Suprapubic skin (tissue), 4 donors: ENCODE results near the gene TASP1. TPM values are rescaled to one million over a fixed set of nuclear protein-coding genes. Genes with fewer than 3 reads are reported as not detected.
"Not testable (repeated sequence)": the region's sequence is repeated elsewhere in the genome, so short reads cannot be mapped to it uniquely, and the experiment has no call there.

Experiments
- DNase-seq, 2 donors: peaks; one replicate each; pipeline ENCODE4 v3.0.0-alpha.2; 2019; ENCODE audit warnings: low spot score in 2 of 2
- H3K27ac ChIP-seq: fragments of 200-600 bp; sonication (generic); one replicate; pipeline ENCODE4 v1.5.1; 2019
- H3K27me3 ChIP-seq: fragments of 200-600 bp; sonication (generic); one replicate; pipeline ENCODE4 v1.5.1; 2019
- H3K36me3 ChIP-seq: fragments of 200-600 bp; sonication (generic); one replicate; pipeline ENCODE4 v1.5.1; 2019
- H3K4me1 ChIP-seq: fragments of 200-600 bp; sonication (generic); one replicate; pipeline ENCODE4 v1.5.1; 2019
- H3K4me3 ChIP-seq: fragments of 200-600 bp; sonication (generic); one replicate; pipeline ENCODE4 v1.5.1; 2019; ENCODE audit warnings: mild to moderate bottlenecking
- H3K9me3 ChIP-seq: fragments of 200-600 bp; sonication (generic); one replicate; pipeline ENCODE4 v1.5.1; 2019
- EP300 ChIP-seq: sonication (generic); formaldehyde crosslinking; IDR thresholded peaks from one replicate; pipeline ENCODE4 v1.6.1; 2017; ENCODE audit warnings: antibody characterized with exemption
- POLR2A ChIP-seq, 2 donors: fragments of 450-650 bp; IDR thresholded peaks; one replicate each; pipeline ENCODE4 v1.6.1; 2017; ENCODE audit warnings: antibody characterized with exemption in 2 of 2, mild to moderate bottlenecking in 2 of 2, moderate library complexity in 2 of 2
- POLR2AphosphoS5 ChIP-seq, 3 donors: sonication (generic); formaldehyde crosslinking; IDR thresholded peaks; one replicate each; pipeline ENCODE4 v1.6.1; 2017; ENCODE audit warnings: antibody characterized with exemption in 3 of 3
- WGBS: methylation state at CpG from one replicate; pipeline ENCODE4 v1.1.5; 2018; 5-methylcytosine and 5-hydroxymethylcytosine counted together
- total RNA-seq, 4 donors: library from RNA; depleted of rRNA; stranded (reverse); fragments of >200 nt; gene quantifications; one replicate each; pipeline ENCODE4 v1.1.0, GENCODE V29; 2016
- TF ChIP-seq, protein P1 (sequence below), 2 donors: fragments of 200-600 bp in 1 of 2; fragments of 450-650 bp in 1 of 2; sonication (generic) in 1 of 2; IDR thresholded peaks; one replicate each; pipeline ENCODE4 v1.5.1; 2016 to 2019; ENCODE audit warnings: antibody characterized with exemption in 2 of 2, mild to moderate bottlenecking in 1 of 2, moderate library complexity in 1 of 2

TASP1 gene
- total RNA-seq, 4 donors from 2014 or later, result 8.2 to 25.6 (median 9.9) TPM

GRCh38 chr20:13382786-13383185, 255.9 kb downstream of the TASP1 start:
- Histone ChIP-seq H3K36me3 (peaks cover 6% of the 10 kb centered on the region), H3K27ac (no peak overlapping the region), H3K27me3 (no peaks in the 10 kb centered on the region), H3K4me1 (no peaks in the 10 kb centered on the region), H3K4me3 (no peak overlapping the region), H3K9me3 (peaks cover 7% of the 10 kb centered on the region)
- DNase-seq, result no peak
- 62% methylated on average over 3 of the region's 3 CpGs for WGBS
- TF ChIP-seq POLR2AphosphoS5 (IDR thresholded peaks at IDR 0.05), result no peak
- TF ChIP-seq, protein P1, sequence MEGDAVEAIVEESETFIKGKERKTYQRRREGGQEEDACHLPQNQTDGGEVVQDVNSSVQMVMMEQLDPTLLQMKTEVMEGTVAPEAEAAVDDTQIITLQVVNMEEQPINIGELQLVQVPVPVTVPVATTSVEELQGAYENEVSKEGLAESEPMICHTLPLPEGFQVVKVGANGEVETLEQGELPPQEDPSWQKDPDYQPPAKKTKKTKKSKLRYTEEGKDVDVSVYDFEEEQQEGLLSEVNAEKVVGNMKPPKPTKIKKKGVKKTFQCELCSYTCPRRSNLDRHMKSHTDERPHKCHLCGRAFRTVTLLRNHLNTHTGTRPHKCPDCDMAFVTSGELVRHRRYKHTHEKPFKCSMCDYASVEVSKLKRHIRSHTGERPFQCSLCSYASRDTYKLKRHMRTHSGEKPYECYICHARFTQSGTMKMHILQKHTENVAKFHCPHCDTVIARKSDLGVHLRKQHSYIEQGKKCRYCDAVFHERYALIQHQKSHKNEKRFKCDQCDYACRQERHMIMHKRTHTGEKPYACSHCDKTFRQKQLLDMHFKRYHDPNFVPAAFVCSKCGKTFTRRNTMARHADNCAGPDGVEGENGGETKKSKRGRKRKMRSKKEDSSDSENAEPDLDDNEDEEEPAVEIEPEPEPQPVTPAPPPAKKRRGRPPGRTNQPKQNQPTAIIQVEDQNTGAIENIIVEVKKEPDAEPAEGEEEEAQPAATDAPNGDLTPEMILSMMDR (IDR thresholded peaks at IDR 0.05), result no peak
- no peak for TF ChIP-seq EP300
- TF ChIP-seq POLR2A (IDR thresholded peaks at IDR 0.05), result no peak

DNA sequence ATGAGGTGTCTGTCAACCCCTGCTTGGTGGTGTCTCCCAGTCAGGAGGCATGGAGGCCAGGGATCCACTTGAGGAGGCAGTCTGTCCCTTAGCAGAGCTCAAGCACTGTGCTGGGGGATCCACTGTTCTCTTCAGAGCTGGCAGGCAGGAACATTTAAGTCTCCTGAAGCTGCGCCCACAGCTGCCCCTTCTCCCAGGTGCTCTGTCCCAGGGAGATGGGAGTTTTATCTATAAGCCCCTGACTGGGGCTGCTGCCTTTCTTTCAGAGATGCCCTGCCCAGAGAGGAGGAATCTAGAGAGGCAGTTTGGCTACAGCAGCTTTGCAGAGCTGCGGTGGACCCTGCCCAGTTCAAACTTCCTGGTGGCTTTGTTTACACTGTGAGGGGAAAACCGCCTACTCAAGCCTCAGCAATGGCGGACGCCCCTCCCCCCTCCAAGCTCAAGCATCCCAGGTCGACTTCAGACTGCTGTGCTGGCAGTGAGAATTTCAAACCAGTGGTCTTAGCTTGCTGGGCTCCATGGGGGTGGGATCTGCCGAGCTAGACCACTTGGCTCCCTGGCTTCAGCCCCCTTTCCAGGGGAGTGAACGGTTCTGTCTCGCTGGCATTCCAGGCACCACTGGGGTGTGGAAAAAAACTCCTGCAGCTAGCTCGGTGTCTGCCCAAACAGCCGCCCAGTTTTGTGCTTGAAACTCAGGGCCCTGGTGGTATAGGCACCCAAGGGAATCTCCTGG, 258.1 kb downstream of the TASP1 start:
- not testable (repeated sequence) for H3K9me3 ChIP-seq, DNase-seq, H3K4me3 ChIP-seq, H3K4me1 ChIP-seq, H3K36me3 ChIP-seq, H3K27me3 ChIP-seq, H3K27ac ChIP-seq
- WGBS, result 86% methylated on average over 5 of the region's 11 CpGs

DNA sequence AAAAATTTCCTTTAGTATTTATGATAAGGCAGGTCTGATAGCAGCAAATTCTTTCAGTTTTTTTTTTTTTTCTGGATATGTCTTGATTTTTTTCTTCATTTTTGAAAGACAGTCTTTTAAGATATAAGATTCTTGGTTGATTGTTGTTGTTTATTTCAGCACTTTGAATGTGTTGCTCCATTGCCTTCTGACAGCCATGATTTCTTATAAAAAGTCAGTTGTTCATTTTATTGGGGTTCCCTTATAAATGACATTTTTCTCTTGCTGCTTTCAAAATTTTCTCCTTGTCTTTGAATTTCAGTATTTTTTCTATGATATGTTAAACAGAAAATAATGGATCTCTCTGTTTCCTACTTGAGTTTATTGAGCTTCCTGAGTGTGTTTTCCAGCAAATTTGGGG, 265.3 kb downstream of the TASP1 start:
- Histone ChIP-seq H3K9me3 (peaks cover 27% of the 10 kb centered on the region), H3K36me3 (no peaks in the 10 kb centered on the region), H3K4me1 (no peaks in the 10 kb centered on the region), H3K4me3 (no peak overlapping the region), H3K27ac (no peak overlapping the region), H3K27me3 (no peaks in the 10 kb centered on the region)
- no peak for TF ChIP-seq POLR2A (IDR thresholded peaks at IDR 0.05)
- no peak for TF ChIP-seq POLR2AphosphoS5 (IDR thresholded peaks at IDR 0.05)
- TF ChIP-seq, protein P1 (IDR thresholded peaks at IDR 0.05), result no peak
- TF ChIP-seq EP300, result no peak
- DNase-seq, result no peak

DNA sequence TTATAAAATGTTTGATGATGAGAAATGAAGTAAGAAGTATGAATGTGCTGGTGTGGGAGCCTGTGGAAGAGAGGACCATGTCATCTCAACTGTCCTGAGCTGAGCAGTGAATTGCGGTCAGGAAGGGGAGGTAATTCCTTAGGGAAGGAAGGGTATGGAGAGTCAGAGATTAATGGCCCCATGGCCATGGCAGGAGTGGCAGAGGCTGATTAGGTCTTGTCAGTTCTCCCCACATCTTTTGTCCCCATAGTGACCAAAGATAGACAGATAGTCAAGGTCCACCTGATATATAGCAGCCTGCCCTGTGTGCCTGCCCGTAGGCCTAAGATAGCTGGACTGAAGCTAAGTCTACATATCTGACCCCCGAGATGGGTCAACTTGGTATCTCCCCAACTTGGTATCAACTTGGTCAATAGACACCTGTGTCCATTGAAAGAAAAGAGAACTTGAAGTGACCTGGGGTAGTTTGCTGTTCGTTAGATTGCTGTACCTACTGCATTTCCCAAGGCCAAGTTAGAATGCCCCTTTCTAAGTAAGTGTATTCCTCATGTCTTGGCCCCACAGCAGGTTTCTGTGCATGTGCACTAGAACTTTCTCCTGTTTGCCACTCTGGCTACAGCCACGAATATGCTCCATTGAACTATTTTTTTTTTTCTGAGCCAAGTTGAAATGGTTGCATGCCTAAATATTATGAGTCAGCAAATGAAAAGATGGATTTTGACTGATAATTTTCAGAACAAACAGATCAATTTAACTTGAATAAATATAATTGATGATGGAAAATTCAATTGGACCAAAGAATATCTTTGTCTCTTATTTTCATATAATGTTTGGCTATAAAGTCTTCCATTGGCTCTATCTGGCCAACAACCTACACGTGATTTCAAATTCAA, 274.2 kb downstream of the TASP1 start:
- H3K9me3 ChIP-seq, result no peaks in the 10 kb centered on the region
- H3K4me1 ChIP-seq, result no peaks in the 10 kb centered on the region
- no peaks in the 10 kb centered on the region for H3K27me3 ChIP-seq
- TF ChIP-seq, protein P1 (IDR thresholded peaks at IDR 0.05), result no peak
- TF ChIP-seq POLR2AphosphoS5 (IDR thresholded peaks at IDR 0.05), result no peak
- TF ChIP-seq POLR2A (IDR thresholded peaks at IDR 0.05), result no peak
- TF ChIP-seq EP300, result no peak
- H3K4me3 ChIP-seq, result no peak overlapping the region
- WGBS, result 93% methylated on average over 6 of the region's 6 CpGs
- H3K27ac ChIP-seq, result no peak overlapping the region
- DNase-seq, result no peak
- no peaks in the 10 kb centered on the region for H3K36me3 ChIP-seq

DNA sequence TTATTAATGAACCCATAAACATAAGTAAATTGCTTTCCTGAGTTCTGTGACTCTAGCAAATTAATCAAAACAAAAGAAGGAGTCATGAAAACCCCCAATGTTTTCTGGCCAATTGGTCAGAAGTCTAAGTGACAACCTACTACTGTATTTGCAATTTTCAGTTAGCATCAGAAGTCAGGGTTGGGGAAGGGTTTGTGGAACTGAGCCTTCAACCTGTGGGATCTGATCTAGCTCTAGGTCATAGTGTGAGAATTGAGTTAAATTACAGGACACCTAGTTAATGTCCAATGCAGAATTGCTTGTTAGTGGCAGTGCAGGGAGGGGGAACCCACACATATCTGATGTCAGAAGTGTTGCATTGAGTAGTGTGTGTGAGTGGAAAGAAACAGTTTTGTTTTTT, 275.3 kb downstream of the TASP1 start:
- no peaks in the 10 kb centered on the region for H3K36me3 ChIP-seq
- H3K9me3 ChIP-seq, result no peaks in the 10 kb centered on the region
- H3K4me3 ChIP-seq, result no peak overlapping the region
- DNase-seq, result no peak
- H3K4me1 ChIP-seq, result no peaks in the 10 kb centered on the region
- no peak overlapping the region for H3K27ac ChIP-seq
- no peak for TF ChIP-seq POLR2A (IDR thresholded peaks at IDR 0.05)
- no peak for TF ChIP-seq POLR2AphosphoS5 (IDR thresholded peaks at IDR 0.05)
- TF ChIP-seq, protein P1 (IDR thresholded peaks at IDR 0.05), result no peak
- no peak for TF ChIP-seq EP300
- no peaks in the 10 kb centered on the region for H3K27me3 ChIP-seq

- not testable (repeated sequence) for H3K36me3 ChIP-seq
Measured at GRCh38 chr20:13362165-13362564, 276.6 kb downstream of the TASP1 start.

DNA sequence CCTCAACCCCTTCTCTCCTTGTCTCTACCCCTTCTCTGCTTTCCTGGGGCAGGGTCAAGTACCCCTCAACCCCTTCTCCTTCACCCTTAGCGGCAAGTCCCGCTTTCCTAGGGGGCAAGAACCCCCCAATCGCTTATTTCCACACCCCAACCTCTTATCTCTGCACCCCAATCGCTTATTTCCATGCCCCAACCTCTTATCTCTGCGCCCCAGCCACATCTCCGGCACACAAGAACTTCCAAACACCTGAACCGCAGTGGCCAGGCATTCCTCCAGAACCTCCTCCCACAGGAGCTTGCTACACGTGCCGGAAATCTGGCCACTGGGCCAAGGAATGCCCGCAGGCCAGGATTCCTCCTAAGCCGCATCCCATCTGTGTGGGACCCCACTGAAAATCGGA, 279.8 kb downstream of the TASP1 start:
- not testable (repeated sequence) for DNase-seq, H3K36me3 ChIP-seq, H3K9me3 ChIP-seq, H3K27ac ChIP-seq, H3K4me3 ChIP-seq, H3K27me3 ChIP-seq
- 92% methylated on average over 12 of the region's 12 CpGs for WGBS
- peaks cover 16% of the 10 kb centered on the region for H3K4me1 ChIP-seq

More at GRCh38 chr20:13362165-13362564, 276.6 kb downstream of the TASP1 start:
- not testable (repeated sequence) for DNase-seq, H3K4me3 ChIP-seq, H3K27me3 ChIP-seq, H3K27ac ChIP-seq, H3K4me1 ChIP-seq, H3K9me3 ChIP-seq
- WGBS, result 94% methylated on average over 5 of the region's 5 CpGs

DNA sequence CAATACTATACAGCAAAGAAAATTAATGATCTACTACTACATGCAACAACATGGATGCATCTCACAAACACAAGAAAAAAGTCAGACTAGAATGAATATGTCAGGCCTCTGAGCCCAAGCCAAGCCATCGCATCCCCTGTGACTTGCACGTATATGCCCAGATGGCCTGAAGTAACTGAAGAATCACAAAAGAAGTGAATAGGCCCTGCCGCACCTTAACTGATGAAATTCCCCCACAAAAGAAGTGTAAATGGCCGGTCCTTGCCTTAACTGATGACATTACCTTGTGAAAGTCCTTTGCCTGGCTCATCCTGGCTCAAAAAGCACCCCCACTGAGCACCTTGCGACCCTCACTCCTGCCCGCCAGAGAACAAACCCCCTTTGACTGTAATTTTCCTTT, 280.9 kb downstream of the TASP1 start:
- WGBS, result 93% methylated on average over 6 of the region's 6 CpGs
- H3K4me3 ChIP-seq, H3K9me3 ChIP-seq, H3K27me3 ChIP-seq, H3K27ac ChIP-seq, DNase-seq, H3K36me3 ChIP-seq: not testable (repeated sequence)
- peaks cover 16% of the 10 kb centered on the region for H3K4me1 ChIP-seq
